ENCODE results near the gene SF3A1.

GRCh38 chr22:30404307-30404706 is 47.6 kb upstream of the SF3A1 start:
- no peak for TF ChIP-seq GABPA (IDR thresholded peaks at IDR 0.05; ENCODE audit: low read depth)
- no peak for TF ChIP-seq CTCF (IDR thresholded peaks at IDR 0.05; ENCODE audit: insufficient read depth, low read length)

All from HL-60 (cell line).